Myocyte (in vitro differentiated cells): Measurements from ENCODE around the gene MYO1H. TPM values are rescaled to one million over a fixed set of nuclear protein-coding genes. Genes with fewer than 3 reads are reported as not detected.

Experiments used
- DNase-seq: peaks from one replicate; pipeline ENCODE4 v3.0.0-alpha.2; 2012; ENCODE audit warnings: low read depth
- total RNA-seq: library from RNA; depleted of rRNA; stranded (reverse); fragments of >200 nt; gene quantifications from 2 replicates; pipeline ENCODE4 v1.2.3, GENCODE V29; 2014

The MYO1H gene
- total RNA-seq, 1 donor from 2014 or later = not detected

DNA sequence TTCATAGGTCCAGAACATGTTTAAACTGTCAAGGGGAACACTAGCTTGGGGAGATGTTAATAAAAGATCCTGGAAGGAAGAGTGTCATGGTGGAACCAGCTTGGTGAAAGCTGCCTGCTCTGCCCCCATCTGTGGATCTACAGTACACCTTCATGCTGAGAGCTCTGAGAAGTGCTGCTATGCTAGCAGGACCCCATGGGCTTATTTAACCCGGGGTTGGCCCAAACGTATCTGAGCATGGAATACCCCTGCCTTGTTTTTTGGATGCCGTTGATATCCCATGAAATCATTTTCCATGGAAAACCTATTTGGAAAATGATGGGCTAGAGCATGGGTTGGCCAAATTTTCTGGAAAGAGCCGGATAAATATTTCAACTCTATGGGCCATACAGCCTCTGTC lies 144.0 kb downstream of the MYO1H start:
- DNase-seq = no peak

DNA sequence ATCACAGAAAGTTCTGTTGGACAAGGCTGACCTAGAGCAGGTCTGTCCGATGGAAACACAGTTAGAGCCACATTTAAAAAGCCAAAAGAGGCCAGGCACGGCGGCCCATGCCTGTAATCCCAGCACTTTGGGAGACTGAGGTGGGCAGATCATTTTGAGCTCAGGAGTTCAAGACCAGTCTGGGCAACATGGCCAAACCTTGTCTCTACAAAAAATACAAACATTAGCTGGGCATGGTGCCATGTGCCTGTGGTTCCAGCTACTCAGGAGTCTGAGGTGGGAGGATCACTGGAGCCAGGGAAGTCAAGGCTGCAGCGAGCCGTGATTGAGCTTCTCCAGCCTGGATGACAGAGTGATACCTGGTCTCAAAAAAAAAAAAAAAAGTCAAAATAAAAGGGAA lies 144.7 kb downstream of the MYO1H start:
- no peak for DNase-seq

DNA sequence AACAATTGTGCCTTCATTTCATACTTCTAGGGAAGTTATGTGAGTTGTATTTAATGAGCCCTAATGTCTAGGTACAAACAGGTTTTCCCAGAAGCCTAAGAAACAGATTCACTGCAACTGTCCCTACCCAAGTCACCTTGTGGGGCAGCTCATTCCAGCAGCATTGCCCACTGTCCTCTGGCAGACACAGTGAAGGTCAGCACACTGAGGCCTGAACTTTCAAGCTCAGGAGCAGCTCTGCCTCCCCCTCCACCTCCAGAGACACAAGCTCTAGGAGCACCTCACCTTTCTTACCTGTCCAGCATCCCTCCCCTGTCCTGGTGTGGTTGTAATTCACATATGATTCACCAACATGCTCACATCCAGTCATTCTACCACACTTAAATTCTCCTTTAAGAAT lies 145.4 kb downstream of the MYO1H start:
- no peak for DNase-seq

DNA sequence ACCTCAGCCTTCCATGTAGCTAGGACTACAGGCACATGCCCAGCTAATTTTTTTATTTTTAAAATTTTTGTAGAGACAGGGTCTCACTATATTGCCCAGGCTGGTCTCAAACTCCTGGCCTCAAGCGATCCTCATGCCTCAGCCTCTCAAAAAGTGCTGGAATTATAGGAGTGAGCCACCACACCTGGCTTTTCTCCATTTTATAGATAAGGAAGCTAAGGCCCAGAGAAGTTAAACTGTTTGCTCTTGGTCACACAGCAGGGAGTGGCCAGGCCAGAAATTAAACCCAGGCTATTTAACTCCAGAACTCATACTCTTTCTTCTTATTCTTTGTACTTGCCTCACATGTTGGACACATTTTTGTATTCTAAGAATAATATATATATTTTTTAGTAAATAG lies 146.2 kb downstream of the MYO1H start:
- DNase-seq = no peak

DNA sequence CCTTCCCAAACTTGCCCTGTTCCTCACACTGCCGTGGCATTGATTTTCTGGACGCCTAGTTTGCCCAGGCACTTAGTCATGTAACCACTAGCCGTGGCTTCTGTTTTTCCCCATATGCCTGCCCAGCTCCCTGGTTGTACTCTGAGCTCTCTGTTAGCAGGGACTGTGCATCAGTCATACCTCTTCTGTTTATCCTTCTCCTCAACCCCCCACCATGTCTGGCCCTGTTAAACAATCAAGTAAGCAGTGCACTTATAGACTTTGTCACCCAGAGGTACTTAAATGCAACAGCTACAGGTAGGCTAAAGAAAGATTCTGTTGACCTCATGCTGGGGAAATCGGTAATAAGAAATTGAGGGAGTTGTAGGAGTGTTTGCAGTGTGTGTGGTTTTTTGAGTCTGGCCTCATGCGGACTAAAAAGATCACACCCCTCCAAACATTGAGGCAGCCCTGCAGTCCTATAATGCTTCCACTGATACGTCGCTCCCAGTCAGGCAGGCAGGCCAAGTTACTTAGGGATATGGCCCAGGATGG lies 146.7 kb downstream of the MYO1H start:
- no peak for DNase-seq

DNA sequence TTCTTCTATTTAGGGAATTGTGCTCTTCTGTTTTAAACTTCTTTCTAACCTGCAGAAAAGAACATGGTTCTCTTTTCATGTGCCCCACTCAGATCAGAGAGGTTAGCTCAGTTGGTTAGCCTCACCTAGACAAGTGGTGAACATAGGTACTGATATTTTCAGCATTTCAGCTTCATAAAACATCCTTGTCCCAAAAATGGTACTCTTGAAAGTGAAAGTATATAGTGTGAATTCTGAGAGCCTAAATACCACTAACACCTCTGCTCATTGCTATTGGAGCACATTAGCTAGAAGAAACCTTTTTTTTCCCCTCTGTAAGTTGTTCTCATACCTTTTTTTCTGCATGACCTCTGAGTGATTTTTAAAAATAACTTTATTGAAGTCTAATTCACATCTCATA lies 147.3 kb downstream of the MYO1H start:
- no peak for DNase-seq

DNA sequence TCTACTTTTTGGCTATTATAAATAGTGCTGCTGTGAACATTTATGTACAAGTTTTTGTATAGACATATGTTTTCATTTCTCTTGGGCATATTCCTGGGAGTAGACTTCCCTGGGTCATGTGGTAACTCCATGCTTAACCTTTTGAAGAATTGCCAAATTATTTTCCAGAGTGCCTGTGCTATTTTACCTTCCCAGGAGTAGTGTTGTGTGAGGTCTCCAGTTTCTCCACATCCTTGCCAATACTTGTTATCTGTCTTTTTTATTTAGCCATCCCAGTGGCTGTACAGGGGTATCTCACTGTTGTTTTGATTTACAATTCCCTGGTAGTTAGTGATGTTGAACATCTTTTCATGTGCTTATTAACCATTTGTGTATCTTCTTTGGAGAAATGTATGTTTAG lies 148.6 kb downstream of the MYO1H start:
- no peak for DNase-seq

DNA sequence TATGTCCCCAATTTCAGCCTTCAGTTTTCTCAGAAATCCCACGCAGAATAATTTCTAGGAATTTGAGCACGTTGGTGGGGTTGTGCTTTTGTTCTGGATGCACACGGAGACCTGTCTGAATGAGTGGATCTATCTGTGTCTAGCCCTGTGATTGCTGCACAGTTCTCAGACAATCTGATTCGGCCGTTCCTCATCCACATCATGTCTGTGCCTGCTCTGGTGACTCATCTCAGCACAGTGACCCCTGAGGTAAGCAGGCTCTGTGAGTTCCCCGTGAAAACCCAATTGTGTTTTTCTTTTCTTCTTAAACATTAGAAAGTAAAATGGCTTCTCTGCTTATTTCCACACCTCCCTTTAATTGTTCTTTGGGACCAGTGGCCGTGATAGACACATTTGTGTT lies 150.0 kb downstream of the MYO1H start:
- DNase-seq = no peak

Other genes with a start within 250 kb of the MYO1H start
- 8.7 and 10.5 TPM in 2 replicates for gene ACACB, start 231.3 kb upstream of the MYO1H start, total RNA-seq
- gene FOXN4, start 38.6 kb upstream of the MYO1H start, total RNA-seq = not detected in 2 replicates
- gene KCTD10, start 129.4 kb downstream of the MYO1H start, total RNA-seq = 26.9 and 37.8 TPM in 2 replicates
- gene UBE3B, start 129.7 kb downstream of the MYO1H start, total RNA-seq = 47.3 and 53.0 TPM in 2 replicates
- 68.1 and 70.2 TPM in 2 replicates for gene MMAB, start 225.6 kb downstream of the MYO1H start, total RNA-seq
- 28.0 and 44.9 TPM in 2 replicates for gene MVK, start 225.9 kb downstream of the MYO1H start, total RNA-seq